Uterus (tissue), 2 donors: Measurements from ENCODE around the gene MYL11.

Source experiments
- CTCF ChIP-seq, 4 experiments: fragments of 200-600 bp in 2 of 4; fragments of 450-650 bp in 2 of 4; sonication (generic) in 2 of 4; IDR thresholded peaks; one replicate each; pipeline ENCODE4 v1.5.1; 2016 to 2019; ENCODE audit warnings: antibody characterized with exemption in 4 of 4, mild to moderate bottlenecking in 2 of 4, moderate library complexity in 1 of 4
- POLR2A ChIP-seq, 2 donors: fragments of 450-650 bp; IDR thresholded peaks; one replicate each; pipeline ENCODE4 v1.6.1; 2016; ENCODE audit warnings: antibody characterized with exemption in 2 of 2, mild to moderate bottlenecking in 1 of 2, moderate library complexity in 1 of 2

GRCh38 chr16:30414159-30414558, 39.6 kb downstream of the MYL11 start:
- TF ChIP-seq CTCF (IDR thresholded peaks at IDR 0.05) (no peak), POLR2A (IDR thresholded peaks at IDR 0.05) (no peak)
